GM21723 (cell line): ENCODE results near the gene CUL7.
"Not testable (repeated sequence)": the region's sequence is repeated elsewhere in the genome, so short reads cannot be mapped to it uniquely, and the experiment has no call there.

Experiments used
- ATAC-seq: cut with Tn5 transposase; IDR thresholded peaks from one replicate; pipeline ENCODE4 v1.9.1; 2021; ENCODE audit warnings: mild to moderate bottlenecking, moderate library complexity; ENCODE audit not compliant: unreplicated experiment

The CUL7 gene

GRCh38 chr6:43016943-43017334, 36.7 kb downstream of the CUL7 start:
- no peak for ATAC-seq

- no peak for ATAC-seq
These were observed 37.3 kb downstream of the CUL7 start for GRCh38 chr6:43016176-43016942.

DNA sequence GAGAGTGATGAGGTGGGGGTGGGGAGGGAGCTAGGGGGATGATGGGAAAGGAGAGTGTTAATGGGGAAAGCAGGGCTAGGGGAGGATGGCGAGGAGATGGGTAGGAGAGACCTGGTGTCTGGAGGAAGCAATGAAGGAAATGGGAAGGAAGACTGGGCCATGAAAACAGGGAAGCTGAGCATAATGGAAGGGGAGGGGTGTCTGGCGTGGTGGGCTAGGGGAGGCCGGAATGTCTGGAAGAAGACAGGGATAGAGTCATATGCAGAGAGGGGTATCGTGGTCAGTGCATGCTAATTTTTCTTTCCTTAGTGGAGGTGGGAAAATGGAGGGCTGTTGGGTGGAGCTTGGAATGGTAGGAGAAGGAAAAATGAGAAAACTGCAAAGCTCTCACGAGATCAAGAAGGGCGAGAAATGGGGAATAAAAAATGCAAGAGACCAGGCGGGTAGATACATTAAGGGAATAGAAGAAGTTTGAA, 39.2 kb downstream of the CUL7 start:
- ATAC-seq, result no peak

- peak; percentile 91 for ATAC-seq
These were observed 39.7 kb downstream of the CUL7 start, which contains the start of the genes KLHDC3 and MEA1 for GRCh38 chr6:43013843-43014433. TSS of gene KLHDC3 (plus strand) at chr6:43014249. CDS start at chr6:43017193, 2,944 bp downstream. TSS of gene MEA1 (minus strand) at chr6:43013946. CDS start at chr6:43013813, 133 bp downstream.

DNA sequence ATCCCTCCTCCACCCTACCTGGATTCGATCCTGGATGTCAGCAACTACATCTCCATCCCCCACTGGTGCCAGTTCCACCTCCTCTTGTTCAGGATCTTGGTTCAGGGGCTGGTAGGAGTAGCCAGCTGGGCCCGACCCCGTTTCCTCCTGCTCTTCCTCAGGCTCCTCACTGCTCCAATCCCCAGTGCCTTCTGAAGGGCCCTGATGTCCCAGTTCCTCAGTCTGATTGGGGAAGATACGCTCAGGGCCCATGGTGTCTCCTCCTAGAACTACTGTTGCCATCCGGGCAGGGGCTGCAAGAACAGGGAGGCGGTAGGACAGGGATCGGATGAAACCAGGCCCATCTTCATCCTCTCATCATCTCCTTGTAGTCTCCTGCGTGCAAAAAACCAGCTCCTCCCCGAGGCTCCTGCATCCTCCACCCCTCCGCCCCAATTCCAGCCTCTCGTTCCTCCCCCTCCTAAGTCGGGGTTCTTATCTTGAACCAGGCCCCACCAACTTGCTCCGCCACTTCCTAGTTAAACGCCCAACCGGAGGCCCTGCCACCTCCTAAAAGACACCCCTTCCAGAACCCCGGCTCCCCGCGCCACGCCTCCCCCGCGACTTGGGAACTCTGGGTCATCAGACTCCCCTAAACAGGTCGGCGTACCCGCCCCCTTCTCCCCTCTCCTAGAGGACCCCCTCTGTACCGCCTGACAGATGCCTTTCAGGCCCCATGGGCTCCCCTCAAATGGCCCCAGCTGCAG, 40.4 kb downstream of the CUL7 start:
- peak; percentile 8 for ATAC-seq

GRCh38 chr6:43012364-43012763, 41.3 kb downstream of the CUL7 start:
- no peak for ATAC-seq

GRCh38 chr6:43011207-43011606, 42.4 kb downstream of the CUL7 start:
- no peak for ATAC-seq

DNA sequence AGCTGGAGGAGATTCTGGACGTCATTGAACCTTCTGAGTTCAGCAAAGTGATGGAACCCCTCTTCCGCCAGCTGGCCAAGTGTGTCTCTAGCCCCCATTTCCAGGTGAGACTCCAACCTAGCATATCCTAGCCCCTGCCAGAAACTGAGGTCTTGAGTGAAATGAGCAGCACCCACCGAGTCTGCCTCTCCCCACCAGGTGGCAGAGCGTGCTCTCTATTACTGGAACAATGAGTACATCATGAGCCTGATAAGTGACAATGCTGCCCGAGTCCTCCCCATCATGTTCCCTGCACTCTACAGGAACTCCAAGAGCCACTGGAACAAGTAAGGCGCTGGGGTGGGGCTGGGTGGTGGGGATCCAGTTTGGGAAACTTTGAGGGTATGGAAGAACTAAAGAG, 44.5 kb downstream of the CUL7 start:
- ATAC-seq, result no peak

DNA sequence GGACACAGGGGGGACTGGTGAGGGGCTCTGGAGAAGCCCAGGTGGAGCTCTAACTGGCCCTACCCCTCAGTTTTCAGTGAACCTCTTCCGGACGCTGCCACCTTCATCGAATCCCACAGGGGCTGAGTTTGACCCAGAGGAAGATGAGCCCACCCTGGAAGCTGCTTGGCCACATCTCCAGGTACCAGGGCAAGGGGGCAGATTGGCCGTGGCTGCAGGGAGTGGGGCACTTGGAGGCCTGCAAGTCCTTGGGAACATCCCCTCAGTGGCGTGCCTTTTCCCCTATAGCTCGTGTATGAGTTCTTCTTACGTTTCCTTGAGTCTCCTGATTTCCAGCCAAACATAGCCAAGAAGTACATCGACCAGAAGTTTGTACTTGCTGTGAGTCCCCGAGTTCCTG, 46.5 kb downstream of the CUL7 start:
- no peak for ATAC-seq

GRCh38 chr6:43006251-43006650, 47.4 kb downstream of the CUL7 start:
- no peak for ATAC-seq

GRCh38 chr6:43005844-43006243, 47.8 kb downstream of the CUL7 start:
- ATAC-seq, result no peak

DNA sequence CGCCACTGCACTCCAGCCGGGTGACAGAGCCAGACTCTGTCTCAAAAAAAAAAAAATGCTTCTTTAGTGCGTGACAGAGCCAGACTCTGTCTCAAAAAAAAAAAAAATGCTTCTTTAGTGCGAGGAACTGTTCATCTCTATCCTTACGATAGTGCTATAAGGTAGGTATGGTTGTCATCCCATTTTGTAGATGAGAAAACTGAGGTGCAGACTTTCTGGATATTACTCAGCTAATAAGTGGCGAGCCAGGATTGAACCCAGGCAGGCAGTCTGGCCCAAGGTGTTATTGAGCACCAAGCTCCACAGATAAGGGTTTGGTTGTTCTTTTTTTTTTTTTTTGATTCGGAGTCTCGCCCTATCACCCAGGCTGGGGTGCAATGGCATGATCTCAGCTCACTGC, 51.8 kb downstream of the CUL7 start:
- no peak for ATAC-seq

DNA sequence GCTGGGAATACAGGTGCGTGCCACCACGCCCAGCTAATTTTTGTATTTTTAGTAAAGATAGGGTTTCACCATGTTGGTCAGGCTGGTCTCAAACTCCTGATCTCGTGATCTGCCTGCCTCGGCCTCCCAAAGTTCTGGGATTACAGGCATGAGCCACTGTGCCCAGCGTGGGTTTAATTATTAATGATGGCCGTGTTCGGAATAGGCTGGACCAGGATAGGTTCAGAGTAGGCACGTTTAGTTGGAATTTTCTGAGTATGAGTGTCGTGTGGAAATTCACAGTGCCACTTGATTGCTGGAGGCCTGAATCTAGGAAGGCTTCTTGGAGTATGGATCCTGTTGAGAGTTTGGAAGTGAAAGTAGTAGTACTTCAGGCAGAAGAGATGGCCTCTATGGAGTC, 55.4 kb downstream of the CUL7 start:
- ATAC-seq, result not testable (repeated sequence)

GRCh38 chr6:42996513-42996912, 57.1 kb downstream of the CUL7 start:
- no peak for ATAC-seq

GRCh38 chr6:42993445-42993844, 60.2 kb downstream of the CUL7 start:
- no peak for ATAC-seq

DNA sequence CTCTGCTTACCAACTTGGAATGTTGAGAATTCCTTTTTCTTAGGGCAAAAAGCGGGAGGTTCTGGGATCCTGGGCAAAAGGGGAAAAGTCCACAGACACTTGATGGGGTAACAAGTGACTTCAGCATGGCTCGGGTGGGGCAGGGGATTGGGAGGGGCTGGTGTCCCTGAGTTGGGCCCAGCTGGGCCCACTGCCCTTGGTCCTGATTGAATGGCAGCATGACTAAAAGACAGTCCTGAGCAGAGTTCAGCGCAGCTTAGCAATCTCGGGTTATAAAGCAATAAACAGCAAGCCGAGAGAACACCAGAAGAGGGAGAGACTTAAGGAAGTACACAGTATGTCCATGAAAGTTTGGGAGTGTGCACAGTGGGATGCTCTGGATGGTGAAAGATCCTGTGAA, 63.7 kb downstream of the CUL7 start:
- no peak for ATAC-seq

GRCh38 chr6:42988486-42989020, 65.1 kb downstream of the CUL7 start:
- no peak for ATAC-seq
